HepG2 (cell line): ENCODE results near the gene GMEB2. TPM values are rescaled to one million over a fixed set of nuclear protein-coding genes. Genes with fewer than 3 reads are reported as not detected.
A peak's percentile ranks its signal among the peaks of the same experiment; 100 is the strongest.

Experiments used
- CBX5 ChIP-seq: sonication (generic); formaldehyde crosslinking; IDR thresholded peaks from 2 replicates; pipeline ENCODE4 v1.4.0; 2020; ENCODE audit warnings: missing genetic modification reagents, borderline replicate concordance
- FOXK1 ChIP-seq: sonication (generic); formaldehyde crosslinking; IDR thresholded peaks from 2 replicates; pipeline ENCODE4 v1.4.0; 2020; ENCODE audit warnings: low read depth, missing genetic modification reagents, borderline replicate concordance
- GFI1 ChIP-seq: sonication (generic); formaldehyde crosslinking; IDR thresholded peaks from 2 replicates; pipeline ENCODE4 v1.5.0; 2020; ENCODE audit warnings: missing genetic modification reagents, mild to moderate bottlenecking, borderline replicate concordance
- HDAC1 ChIP-seq: sonication (generic); formaldehyde crosslinking; IDR thresholded peaks from 2 replicates; pipeline ENCODE4 v1.5.1; 2020; ENCODE audit warnings: mild to moderate bottlenecking, missing genetic modification reagents
- KAT7 ChIP-seq: IDR thresholded peaks from 2 replicates; pipeline ENCODE4 v1.6.1; 2018; ENCODE audit warnings: borderline replicate concordance, missing compliant biosample characterization
- KDM5B ChIP-seq: sonication (generic); formaldehyde crosslinking; IDR thresholded peaks from 2 replicates; pipeline ENCODE4 v1.4.0; 2020; ENCODE audit warnings: missing genetic modification reagents, mild to moderate bottlenecking, borderline replicate concordance
- KLF12 ChIP-seq: sonication (generic); formaldehyde crosslinking; IDR thresholded peaks from 2 replicates; pipeline ENCODE4 v1.4.0; 2020; ENCODE audit warnings: missing genetic modification reagents, borderline replicate concordance
- MBD4 ChIP-seq: IDR thresholded peaks from 2 replicates; pipeline ENCODE4 v1.6.1; 2012; ENCODE audit warnings: low read length, inconsistent platforms, borderline replicate concordance
- NKX3-1 ChIP-seq: sonication (generic); formaldehyde crosslinking; IDR thresholded peaks from 2 replicates; pipeline ENCODE4 v1.5.0; 2020; ENCODE audit warnings: missing genetic modification reagents
- PAX8 ChIP-seq: sonication (generic); formaldehyde crosslinking; IDR thresholded peaks from 2 replicates; pipeline ENCODE4 v1.8.0; 2022; ENCODE audit warnings: mild to moderate bottlenecking, missing genetic modification reagents, borderline replicate concordance
- SAFB2 ChIP-seq: sonication (generic); formaldehyde crosslinking; IDR thresholded peaks from 2 replicates; pipeline ENCODE4 v1.5.1; 2020; ENCODE audit warnings: missing genetic modification reagents, low read depth, mild to moderate bottlenecking, borderline replicate concordance
- SOX5 ChIP-seq: IDR thresholded peaks from 2 replicates; pipeline ENCODE4 v1.6.1; 2016; ENCODE audit warnings: borderline replicate concordance
- ZBTB3 ChIP-seq: sonication (generic); formaldehyde crosslinking; IDR thresholded peaks from 2 replicates; pipeline ENCODE4 v1.4.0; 2020; ENCODE audit warnings: low read depth, mild to moderate bottlenecking, moderate library complexity, missing genetic modification reagents, borderline replicate concordance
- ZBTB7A ChIP-seq: sonication (generic); formaldehyde crosslinking; IDR thresholded peaks from 2 replicates; pipeline ENCODE4 v1.8.0; 2022; ENCODE audit warnings: mild to moderate bottlenecking, missing genetic modification reagents
- ZNF337 ChIP-seq: sonication (generic); formaldehyde crosslinking; IDR thresholded peaks from 2 replicates; pipeline ENCODE4 v1.5.1; 2020; ENCODE audit warnings: missing genetic modification reagents, low read depth, mild to moderate bottlenecking, borderline replicate concordance
- ZNF446 ChIP-seq: sonication (generic); formaldehyde crosslinking; IDR thresholded peaks from 2 replicates; pipeline ENCODE4 v1.5.0; 2020; ENCODE audit warnings: mild to moderate bottlenecking, missing genetic modification reagents
- ZNF749 ChIP-seq: sonication (generic); formaldehyde crosslinking; IDR thresholded peaks from 2 replicates; pipeline ENCODE4 v1.8.0; 2022; ENCODE audit warnings: mild to moderate bottlenecking, missing genetic modification reagents, moderate library complexity, borderline replicate concordance
- ZSCAN12 ChIP-seq: sonication (generic); formaldehyde crosslinking; IDR thresholded peaks from 2 replicates; pipeline ENCODE4 v1.9.0; 2021; ENCODE audit warnings: mild to moderate bottlenecking, missing genetic modification reagents
- ZSCAN25 ChIP-seq: sonication (generic); formaldehyde crosslinking; IDR thresholded peaks from 2 replicates; pipeline ENCODE4 v1.8.0; 2022; ENCODE audit warnings: mild to moderate bottlenecking, missing genetic modification reagents
- ZSCAN29 ChIP-seq: sonication (generic); formaldehyde crosslinking; conservative IDR thresholded peaks from 2 replicates; pipeline ENCODE4 v1.4.0; 2020; ENCODE audit warnings: mild to moderate bottlenecking, missing genetic modification reagents
- polyA plus RNA-seq, 8 experiments: library from polyadenylated mRNA; depleted of rRNA in 3 of 8; stranded (reverse) in 7 of 8; unstranded in 1 of 8; fragments of >200 nt; fragmentation: Illumina TruSeq in 4 of 8; extraction: Trizol in 4 of 8; gene quantifications; 2 replicates each; pipeline versions ENCODE4 v1.2.1 to v1.2.3, GENCODE V29; 2011 to 2016; ENCODE audit warnings: low read depth in 4 of 8, missing spikeins in 1 of 8, mixed read lengths in 1 of 8; ENCODE audit not compliant: insufficient read depth in 1 of 8
- total RNA-seq, 5 experiments: library from RNA; depleted of rRNA; stranded (reverse); fragments of >200 nt; fragmentation: Illumina TruSeq; extraction: Trizol; gene quantifications; 2 replicates each; pipeline ENCODE4 v1.2.3, GENCODE V29; 2016; ENCODE audit warnings: low read depth in 1 of 5
- TF ChIP-seq, protein P1 (sequence below): IDR thresholded peaks from 2 replicates; pipeline ENCODE4 v1.6.1; 2018; ENCODE audit warnings: missing genetic modification reagents
- TF ChIP-seq, protein P2 (sequence below), 2 experiments: sonication (generic) in 1 of 2; formaldehyde crosslinking in 1 of 2; IDR thresholded peaks; 2 replicates each; pipeline versions ENCODE4 v1.4.0 to v1.6.1; 2018 to 2020; ENCODE audit warnings: missing genetic modification reagents in 2 of 2, borderline replicate concordance in 1 of 2, low read depth in 1 of 2, mild to moderate bottlenecking in 1 of 2, missing biosample characterization in 1 of 2
- TF ChIP-seq, protein P3 (sequence below): sonication (generic); formaldehyde crosslinking; IDR thresholded peaks from 2 replicates; pipeline ENCODE4 v1.4.0; 2020; ENCODE audit warnings: missing genetic modification reagents

Gene GMEB2
- total and polyA plus RNA-seq, 2 of the 13 experiments (the other 11 are each of a cell fraction or from before 2014, with no cell fraction given) = 10.6 to 12.4 TPM

DNA sequence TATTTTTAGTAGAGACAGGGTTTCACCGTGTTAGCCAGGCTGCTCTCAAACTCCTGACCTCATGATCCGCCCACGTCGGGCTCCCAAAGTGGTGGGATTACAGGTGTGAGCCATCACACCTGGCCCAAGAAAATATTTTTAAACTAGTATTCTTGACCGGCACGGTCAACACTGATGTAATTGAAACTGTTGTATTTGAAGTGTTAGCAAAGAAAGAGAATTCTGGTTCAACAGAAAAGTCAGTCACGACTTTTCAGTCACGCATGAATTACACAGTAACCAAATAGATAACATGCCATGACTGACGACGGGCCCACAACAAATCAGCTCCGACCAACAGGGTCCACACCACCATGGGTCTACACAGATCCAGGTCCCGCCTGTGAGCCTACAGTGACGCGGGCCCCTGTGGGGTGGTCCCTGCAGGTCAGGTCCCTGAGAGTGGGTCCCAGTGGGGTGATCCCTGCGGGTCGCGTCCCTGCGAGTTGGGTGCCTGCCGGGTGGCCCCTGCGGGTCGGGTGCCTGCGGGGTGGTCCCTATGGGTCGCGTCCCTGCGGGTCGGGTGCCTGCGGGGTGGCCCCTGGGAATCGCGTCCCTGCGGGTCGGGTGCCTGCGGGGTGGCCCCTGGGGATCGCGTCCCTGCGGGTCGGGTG, 1.0 kb downstream of the GMEB2 start (continued):
- TF ChIP-seq, protein P1, sequence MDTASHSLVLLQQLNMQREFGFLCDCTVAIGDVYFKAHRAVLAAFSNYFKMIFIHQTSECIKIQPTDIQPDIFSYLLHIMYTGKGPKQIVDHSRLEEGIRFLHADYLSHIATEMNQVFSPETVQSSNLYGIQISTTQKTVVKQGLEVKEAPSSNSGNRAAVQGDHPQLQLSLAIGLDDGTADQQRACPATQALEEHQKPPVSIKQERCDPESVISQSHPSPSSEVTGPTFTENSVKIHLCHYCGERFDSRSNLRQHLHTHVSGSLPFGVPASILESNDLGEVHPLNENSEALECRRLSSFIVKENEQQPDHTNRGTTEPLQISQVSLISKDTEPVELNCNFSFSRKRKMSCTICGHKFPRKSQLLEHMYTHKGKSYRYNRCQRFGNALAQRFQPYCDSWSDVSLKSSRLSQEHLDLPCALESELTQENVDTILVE (CRISPR knock-in tag) = 0 out of 2 replicates have a peak, but pooled peaks have one; percentile 8
- TF ChIP-seq ZSCAN29 (CRISPR knock-in tag) (peak; percentile 83; the same call in 1 of the 2 replicates), ZNF337 (CRISPR knock-in tag) (peak; percentile 88; the same call in 1 of the 2 replicates), PAX8 (CRISPR knock-in tag) (no peak), ZBTB7A (CRISPR knock-in tag) (peak; percentile 92; the same call in 1 of the 2 replicates), SAFB2 (CRISPR knock-in tag) (peak; percentile 29), ZSCAN25 (CRISPR knock-in tag) (0 out of 2 replicates have a peak, but pooled peaks have one; percentile 21), KAT7 (CRISPR knock-in tag) (peak; percentile 48; the same call in 1 of the 2 replicates), KDM5B (peak; percentile 64; the same call in 1 of the 2 replicates), NKX3-1 (CRISPR knock-in tag) (0 out of 2 replicates have a peak, but pooled peaks have one; percentile 33), ZNF749 (CRISPR knock-in tag) (peak; percentile 80; the same call in 1 of the 2 replicates), KLF12 (CRISPR knock-in tag) (peak; percentile 70; the same call in 1 of the 2 replicates), ZNF446 (CRISPR knock-in tag) (0 out of 2 replicates have a peak, but pooled peaks have one; percentile 67), CBX5 (CRISPR knock-in tag) (no peak), ZSCAN12 (CRISPR knock-in tag) (0 out of 2 replicates have a peak, but pooled peaks have one; percentile 37), ZBTB3 (CRISPR knock-in tag) (0 out of 2 replicates have a peak, but pooled peaks have one; percentile 18), HDAC1 (CRISPR knock-in tag) (peak; percentile 73), MBD4 (no peak), FOXK1 (CRISPR knock-in tag) (0 out of 2 replicates have a peak, but pooled peaks have one; percentile 5), GFI1 (CRISPR knock-in tag) (0 out of 2 replicates have a peak, but pooled peaks have one; percentile 24), SOX5 (CRISPR knock-in tag) (no peak; the same call in 1 of the 2 replicates)
- TF ChIP-seq, protein P2, sequence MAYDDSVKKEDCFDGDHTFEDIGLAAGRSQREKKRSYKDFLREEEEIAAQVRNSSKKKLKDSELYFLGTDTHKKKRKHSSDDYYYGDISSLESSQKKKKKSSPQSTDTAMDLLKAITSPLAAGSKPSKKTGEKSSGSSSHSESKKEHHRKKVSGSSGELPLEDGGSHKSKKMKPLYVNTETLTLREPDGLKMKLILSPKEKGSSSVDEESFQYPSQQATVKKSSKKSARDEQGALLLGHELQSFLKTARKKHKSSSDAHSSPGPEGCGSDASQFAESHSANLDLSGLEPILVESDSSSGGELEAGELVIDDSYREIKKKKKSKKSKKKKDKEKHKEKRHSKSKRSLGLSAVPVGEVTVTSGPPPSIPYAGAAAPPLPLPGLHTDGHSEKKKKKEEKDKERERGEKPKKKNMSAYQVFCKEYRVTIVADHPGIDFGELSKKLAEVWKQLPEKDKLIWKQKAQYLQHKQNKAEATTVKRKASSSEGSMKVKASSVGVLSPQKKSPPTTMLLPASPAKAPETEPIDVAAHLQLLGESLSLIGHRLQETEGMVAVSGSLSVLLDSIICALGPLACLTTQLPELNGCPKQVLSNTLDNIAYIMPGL (CRISPR knock-in tag; IDR thresholded peaks at IDR 0.05; ENCODE audit: borderline replicate concordance in 1 of 2, low read depth in 1 of 2) = peak in 1 of 2 experiments; percentile 77; a peak in 1 of 4 replicates
- TF ChIP-seq, protein P3, sequence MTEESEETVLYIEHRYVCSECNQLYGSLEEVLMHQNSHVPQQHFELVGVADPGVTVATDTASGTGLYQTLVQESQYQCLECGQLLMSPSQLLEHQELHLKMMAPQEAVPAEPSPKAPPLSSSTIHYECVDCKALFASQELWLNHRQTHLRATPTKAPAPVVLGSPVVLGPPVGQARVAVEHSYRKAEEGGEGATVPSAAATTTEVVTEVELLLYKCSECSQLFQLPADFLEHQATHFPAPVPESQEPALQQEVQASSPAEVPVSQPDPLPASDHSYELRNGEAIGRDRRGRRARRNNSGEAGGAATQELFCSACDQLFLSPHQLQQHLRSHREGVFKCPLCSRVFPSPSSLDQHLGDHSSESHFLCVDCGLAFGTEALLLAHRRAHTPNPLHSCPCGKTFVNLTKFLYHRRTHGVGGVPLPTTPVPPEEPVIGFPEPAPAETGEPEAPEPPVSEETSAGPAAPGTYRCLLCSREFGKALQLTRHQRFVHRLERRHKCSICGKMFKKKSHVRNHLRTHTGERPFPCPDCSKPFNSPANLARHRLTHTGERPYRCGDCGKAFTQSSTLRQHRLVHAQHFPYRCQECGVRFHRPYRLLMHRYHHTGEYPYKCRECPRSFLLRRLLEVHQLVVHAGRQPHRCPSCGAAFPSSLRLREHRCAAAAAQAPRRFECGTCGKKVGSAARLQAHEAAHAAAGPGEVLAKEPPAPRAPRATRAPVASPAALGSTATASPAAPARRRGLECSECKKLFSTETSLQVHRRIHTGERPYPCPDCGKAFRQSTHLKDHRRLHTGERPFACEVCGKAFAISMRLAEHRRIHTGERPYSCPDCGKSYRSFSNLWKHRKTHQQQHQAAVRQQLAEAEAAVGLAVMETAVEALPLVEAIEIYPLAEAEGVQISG = no peak
